ENCODE results near the gene GNG4.
"Not testable (repeated sequence)": the region's sequence is repeated elsewhere in the genome, so short reads cannot be mapped to it uniquely, and the experiment has no call there.

Gene GNG4

DNA sequence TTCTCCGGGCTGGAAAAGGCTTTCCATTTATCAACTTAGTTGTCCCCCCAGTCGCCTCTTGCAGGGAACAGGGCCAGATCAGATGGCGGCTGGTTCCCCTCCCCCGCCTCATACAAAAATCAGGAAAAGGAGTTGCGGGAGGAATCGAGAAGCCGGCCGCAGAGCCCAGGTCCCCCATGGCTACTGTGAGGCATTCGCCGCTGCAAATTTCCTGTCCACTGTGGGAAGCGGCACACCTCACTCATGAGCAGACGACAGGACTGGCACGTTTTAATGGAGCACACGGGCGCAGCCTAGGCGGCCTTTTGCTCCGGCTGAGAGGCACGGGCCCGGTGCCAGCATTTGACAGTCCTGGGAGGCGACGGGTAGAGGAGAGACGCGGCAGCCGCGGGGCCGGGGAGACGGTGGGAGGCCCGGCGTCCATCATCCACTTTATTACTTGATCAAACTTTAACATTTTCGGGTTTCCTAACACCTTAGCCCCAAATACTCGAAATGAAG, 1.1 kb downstream of the GNG4 start:
- DNase-seq, result no peak

DNA sequence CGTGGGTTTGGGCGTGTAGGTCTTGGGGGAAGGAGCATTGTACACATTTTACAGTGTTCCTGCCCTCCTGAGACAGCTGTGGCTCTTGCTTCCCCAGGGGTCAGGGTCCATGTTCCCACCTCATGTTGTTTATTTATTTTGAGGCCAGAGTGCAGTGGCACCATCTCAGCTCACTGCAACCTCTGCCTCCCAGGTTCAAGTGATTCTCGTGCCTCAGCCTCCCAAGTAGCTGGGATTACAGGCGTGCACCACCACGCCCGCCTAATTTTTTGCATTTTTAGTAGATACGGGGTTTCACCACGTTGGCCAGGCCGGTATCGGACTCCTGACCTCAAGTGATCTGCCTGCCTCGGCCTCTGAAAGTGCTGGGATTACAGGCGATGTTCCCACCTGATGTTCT, 2.0 kb downstream of the GNG4 start:
- DNase-seq, result not testable (repeated sequence)

DNA sequence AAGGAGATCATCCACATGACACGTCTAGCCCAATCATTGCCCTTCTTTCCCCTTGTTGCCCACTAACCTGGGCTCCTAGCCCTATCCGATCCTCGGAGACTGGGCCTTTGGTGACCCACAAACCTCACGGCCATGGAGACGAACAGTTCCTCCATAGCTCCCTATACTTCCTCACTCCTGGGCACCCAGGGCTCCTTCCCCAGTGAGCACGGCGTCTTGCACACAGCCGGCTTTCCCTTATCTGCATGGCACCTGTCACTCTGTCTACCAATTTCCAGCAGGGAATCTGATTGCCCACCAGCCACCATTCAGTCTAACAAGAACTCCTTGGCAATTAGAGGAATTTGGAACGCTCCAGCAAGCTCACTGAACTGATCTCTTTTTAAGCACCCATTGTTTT, 3.1 kb downstream of the GNG4 start:
- no peak for DNase-seq

DNA sequence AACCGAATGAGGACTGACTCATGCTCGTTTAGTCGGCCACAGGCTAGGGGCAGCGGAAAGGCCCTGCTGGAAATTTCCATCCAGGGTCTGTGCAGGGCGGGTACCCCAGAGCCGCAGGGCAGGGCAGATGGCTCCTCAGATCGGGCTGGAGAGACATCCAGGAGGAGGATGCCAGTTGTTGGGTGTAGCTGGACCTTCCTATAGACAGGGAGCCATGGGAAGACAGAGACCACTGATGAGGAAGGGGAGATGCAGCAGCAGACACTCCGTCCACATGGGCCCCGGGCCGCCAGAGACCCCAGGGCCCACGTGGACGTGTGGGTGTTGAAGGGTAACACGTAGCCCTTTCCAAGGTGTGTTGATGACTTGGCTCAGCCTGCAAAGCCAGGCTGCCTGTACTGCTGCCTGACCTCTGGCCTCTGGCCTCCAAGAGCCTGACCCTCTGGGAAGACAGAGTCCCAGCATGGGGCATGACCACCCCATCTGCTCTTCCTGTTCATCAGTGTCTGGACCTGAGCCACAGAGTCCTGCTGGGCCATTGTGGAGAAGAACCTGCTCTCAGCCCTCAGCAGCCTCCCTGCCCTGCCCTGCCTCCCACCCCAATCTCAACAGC, 4.8 kb downstream of the GNG4 start:
- no peak for DNase-seq

DNA sequence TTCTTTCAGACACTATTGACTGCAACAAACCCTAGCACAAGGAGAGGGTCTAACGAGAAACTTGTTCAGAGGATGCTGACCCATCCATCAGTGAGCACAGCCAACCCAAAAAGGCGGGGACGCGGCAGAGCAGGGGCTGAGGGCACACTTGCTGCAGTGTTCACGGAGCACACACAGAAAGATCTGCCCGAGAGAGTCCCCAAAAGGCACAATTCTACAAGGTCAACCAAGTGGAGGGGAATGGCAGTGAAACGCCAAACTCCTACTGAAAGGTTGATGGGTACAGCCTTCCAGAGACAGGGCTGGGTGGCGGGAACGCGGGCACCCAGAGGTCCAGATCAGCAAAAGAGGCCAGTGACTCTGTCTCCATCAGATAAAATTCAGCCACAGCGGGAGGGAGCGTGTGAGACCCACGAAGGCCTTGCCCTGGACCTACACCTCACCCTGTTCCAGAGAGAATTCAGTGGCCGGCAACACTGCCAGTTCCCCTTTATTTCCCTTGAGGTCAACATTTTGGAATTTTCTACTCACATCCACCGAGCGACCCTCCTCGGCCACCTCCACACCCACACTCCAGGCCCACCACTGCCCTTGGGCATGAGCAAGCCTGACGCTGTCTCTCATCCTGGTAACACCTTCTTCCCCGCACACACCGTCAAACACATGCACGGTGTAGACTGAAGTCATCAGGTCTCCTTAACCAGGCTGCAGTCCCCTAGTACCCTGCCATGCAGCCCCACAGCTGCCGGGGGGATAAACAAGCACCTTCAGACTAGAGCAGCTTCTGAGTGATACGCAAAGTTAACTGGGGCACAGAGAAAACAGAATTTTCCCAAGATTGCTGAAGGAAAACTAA, 5.5 kb downstream of the GNG4 start:
- no peak for DNase-seq

DNA sequence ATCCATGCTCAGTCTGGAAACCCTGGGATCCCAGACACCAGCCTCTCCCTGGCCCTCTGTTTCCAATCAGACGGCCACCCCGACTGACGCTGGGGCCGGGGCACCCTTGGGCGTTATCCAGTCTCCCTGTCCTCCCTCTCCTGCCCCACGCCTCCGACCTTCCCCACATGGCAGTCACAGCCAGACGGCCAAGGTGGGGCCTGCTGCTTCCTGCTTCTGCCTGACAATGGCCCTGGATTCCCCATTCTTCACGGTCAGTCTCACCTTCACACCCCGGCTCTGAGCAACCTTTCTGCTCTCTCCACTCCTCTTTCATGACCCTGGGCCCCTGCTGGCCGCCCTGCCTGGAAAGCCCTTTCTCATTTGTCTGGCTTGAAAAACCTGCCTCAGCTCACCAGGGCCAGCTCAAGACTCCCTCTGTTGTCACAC, 6.6 kb downstream of the GNG4 start:
- DNase-seq, result no peak

DNA sequence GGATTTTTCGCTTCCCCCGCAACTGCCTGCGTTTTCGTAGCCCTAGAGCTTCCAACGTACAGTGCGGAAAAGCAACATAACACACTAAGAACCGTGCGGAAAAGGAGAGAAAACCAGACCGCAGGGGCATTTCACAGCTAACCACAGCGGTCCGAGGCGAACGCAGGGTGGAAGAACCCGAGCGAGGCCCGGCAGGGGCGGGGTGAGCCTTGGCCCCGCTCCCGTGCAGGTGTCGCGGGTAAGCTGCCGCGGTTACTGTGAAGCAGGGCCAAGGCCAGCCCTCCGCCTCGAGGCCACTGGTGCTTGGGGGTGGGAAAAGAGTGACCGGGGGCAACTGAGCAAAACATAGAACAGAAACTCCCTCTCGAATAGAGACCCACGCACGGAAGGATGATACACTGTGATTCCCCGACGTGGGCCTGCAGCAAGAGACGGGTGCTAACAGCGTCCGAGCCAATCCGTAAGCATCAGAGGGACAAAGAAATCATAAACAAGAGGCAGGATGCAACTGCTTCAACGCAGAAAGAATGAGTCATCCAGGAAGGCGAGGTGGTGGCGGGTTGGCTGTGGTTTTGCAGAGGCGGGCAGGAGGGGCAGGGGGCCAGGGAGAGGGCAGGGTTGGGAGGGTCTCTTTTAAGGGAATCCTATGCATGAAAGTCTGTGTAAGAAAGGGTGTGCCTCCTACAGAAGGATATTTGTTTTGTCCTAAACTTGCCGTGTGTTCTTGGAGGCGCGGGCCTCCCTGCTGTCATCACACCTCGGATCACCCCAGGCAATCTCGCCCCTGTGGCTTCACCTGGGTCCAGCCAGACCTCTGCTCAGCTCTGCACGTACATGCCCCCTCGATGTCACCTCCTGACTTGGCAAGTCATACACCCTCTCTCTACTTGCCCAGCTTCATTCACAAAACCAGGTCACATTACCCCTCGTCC, 7.3 kb downstream of the GNG4 start:
- no peak for DNase-seq

DNA sequence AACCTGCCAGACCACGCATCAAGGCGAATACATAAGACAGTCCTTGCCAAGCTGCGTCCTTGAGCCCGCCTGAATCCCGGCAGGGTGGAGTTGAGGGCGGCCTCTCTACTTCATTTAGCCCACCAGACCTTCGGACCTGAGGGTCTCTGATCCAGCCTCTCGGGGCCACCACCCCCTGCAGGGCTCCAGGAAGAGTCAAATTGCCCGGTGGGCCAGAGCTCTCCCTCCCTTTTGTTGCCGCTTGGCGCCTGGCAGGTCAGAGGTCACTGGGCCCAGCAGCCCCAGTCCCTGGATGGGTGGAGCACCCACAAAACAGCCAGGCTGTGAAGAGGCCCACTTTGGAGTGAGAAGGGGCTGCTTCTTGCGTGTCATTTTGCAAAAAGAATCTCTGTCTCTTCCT, 9.0 kb downstream of the GNG4 start:
- DNase-seq, result no peak

DNA sequence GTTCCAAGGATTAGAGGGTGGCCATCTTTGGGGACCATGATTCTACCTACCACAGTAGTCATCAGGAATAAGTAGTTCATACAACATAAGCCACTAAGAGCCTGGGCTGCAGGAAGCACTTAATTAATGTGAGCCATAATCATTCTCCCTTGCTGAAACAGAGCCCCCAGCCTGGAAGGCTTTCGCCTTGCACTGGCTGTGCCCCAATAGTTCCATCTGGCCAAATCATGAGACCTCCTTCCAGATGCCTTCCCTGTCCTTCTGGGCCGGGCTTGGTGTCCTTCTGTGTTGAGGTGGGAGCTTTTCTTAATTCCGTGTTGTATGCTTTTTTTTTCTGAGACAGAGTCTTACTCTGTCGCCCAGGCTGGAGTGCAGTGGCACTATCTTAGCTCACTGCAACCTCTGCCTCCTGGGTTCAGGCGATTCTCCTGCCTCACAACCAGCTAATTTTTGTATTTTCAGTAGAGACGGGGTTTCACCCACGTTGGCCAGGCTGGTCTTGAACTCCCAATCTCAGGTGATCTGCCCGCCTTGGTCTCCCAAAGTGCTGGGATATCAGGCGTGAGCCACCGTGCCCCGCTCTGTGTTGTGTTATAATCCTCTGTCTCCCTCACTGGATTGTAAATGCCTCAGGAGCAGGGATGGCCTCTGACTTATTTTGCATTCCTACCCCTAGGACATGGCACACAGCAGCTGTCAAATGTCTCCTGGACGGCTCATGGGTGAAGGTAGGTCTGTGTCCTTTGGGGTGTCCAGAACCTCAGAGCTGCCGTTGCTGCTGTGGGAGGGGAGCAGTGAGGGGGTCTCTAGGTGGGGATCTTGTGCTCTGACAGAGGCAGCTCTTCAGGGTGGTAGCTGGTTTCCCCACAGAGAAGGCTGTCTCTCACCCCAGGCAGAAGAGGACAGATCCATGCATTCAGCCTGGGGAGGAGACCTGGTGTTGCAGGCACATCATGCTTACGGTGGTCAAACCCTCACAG, 10.1 kb downstream of the GNG4 start:
- DNase-seq, result no peak

DNA sequence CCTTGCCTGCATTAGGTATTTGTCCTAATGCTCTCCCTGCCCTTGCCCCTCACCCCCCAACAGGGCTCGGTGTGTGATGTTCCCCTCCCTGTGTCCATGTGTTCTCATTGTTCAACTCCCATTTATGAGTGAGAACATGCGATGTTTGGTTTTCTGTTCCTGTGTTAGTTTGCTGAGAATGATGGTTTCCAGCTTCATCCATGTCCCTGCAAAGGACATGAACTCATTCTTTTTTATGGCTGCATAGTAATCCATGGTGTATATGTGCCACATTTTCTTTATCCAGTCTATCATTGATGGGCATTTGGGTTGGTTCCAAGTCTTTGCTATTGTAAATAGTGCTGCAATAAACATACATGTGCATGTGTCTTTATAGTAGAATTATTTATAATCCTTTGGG, 11.0 kb downstream of the GNG4 start:
- DNase-seq, result not testable (repeated sequence)

DNA sequence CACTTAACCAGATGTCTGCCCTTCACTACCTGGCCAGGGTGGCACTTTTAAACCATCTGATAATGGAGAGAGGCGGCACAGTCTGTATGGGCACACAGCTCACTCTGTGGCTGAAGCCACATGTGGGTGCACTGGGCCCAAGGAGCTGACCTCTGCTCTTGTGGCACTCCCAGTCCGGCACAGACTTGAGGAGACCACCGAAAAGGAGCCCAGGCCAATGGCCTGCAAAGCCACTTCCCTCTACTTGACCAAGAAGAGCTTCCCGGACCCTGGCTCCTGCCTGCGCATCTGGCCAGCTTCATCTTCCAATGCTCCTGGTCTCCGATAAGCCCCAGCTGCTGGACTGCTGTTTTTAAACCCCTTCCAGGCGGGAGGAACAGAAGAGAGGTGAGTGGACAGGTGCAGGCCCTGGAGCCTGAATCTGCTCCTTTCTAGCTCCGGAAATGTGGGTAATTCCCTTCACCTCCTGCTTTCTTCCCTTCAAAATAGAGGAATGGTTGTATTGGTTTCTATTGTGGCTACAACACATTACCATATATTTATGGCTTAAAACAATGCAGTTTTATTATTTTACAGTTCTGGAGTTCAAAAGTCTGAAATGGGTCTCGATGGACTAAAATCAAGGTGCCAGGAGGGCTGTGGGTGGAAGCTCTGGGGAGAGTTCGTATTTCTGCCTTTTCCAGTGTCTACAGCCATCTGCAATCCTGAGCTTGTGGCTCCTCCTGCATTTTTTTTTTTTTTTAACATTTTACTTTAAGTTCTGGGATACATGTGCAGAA, 11.6 kb downstream of the GNG4 start:
- DNase-seq, result no peak

DNA sequence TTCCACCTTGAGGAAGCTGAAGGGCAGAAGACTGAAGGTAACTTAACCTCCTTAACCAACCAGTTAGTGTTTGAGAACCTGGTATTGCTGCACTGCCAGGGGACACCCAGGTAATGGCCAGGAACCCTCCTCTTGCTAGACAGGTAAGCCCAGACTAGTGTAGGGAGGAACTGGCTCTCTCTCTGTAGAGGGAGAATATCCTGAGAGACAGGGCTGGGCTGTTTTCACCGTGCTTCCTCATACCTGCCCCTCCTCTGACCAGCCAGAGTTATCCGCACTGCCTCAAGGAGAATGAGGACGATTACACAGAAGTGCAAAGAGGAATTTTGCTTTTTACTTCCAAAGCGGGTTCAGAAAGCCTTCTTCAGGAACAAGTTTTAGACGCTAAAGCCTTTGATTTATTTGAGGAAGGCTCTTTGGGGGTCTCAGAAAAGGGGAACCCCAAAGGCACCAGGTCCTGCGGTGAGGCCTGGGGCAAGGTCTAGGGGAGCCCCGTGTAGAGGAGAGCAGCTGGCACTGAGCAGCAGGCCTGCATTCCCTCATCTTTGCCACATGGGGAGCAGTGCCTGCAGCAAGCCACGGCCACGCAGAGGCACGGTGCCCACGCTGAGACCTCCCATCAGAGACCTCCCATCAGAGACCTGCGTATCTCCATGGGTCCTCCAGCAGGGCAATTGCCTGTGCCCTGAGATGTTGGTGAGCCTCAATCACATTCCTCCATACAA, 13.5 kb downstream of the GNG4 start:
- DNase-seq, result no peak

DNA sequence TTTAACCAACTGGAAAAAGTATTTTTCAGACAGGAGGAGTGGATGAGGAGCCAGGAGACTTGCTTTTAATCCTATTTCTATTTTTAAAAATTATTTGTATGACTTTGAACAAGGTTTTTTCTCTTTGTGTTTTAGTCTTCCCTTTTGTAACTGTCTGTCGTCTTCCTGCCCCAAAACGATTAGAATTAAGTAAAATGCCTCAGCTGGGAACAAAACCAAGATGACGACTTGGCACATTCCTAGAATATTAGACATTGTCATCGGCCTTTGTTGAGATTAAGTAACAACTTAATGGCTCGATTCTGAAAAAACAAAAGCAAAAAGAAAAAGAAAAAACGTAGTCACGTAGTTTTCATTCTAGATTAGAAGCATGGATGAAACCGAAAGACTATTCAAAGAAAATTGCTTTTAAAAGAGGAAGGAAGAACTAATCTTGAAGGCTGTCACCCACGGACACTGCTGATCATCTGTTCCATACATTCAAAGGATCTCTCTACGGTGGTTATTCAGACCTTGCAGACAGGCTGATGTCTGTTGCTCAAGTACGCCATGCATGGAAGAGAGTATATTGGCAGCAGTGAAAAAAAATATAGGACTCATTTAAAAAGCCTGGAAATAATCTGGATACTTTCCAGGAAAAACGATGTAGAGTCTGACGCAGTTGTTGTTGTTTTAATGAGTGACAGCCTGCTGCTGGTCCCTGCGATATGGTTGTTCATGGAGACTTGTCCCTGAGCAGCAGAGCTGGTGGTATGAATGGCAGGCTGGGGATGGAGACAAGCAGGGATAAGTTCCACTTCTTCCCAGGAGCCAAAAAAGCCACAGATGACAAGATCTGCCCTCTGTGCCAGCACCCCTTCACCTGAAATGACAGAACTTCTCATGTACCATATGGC, 16.8 kb downstream of the GNG4 start:
- peak; percentile 69 for DNase-seq

DNA sequence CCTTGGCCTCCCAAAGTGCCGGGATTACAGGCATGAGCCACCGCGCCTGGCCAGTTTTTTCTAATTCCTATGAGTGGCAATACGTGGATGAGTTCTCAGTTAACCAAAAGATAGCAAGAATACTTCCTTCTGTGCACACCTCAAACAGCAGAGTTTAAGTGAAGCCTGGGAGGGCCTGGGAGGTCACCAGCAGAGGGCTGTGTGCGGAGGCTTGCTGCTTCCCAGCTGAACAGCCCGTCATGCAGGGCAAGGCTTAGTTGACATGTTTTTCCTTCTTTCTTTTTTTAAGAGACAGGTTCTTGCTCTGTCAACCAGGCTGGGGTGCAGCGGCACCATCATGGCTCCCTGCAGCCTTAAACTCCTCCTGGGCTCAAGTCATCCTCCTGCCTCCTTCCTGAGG, 17.8 kb downstream of the GNG4 start:
- no peak for DNase-seq

DNA sequence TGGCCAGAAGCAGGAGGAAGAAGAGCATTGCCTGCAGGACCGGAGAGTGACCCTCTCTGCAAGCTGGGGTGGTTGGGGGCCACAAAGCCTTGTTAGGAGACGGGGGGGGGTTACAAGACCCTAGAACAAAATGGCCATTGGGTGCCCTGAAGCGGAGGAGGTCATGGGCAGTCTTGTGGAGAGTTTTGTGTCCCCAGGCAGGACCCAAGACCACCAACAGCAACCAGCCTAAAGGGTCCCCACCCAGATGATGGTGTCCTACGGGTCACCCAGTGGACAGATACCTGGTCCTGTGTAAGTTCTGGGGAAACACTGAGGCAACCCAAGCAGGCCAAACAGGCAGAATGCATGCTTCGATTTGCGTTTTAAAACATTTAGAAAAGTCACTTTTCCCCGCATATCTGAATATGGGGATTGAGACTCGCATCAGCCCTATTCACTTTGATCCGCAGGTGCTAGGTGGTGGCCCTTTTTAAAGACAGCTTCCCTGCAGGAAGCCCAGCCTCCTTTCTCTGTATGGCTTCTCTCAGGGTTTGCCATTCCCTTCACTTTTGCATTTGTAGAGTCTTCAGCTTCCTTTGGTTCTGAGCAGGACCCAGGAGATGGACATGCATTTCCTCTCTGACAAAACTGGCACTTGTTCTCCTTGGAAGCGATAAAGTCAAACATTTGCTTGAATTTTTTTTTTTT, 21.1 kb downstream of the GNG4 start:
- no peak for DNase-seq

DNA sequence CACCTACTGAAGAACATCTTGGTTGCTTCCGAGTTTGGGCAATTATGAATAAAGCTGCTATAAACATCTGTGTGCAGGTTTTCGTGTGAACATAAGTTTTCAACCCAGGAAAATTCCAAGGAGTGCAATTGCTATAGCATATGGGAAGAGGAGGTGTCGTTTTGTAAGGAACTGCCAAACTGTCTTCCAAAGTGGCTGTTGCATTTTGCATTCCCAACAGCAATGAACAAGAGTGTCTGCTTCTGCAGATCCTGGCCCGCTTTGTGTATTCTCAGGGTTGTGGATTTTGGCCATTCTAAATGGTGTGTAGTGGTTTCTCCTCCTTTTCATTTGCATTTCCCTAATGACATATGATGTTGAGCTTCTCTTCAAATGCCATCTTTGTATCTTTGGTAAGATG, 23.8 kb downstream of the GNG4 start:
- DNase-seq, result no peak

DNA sequence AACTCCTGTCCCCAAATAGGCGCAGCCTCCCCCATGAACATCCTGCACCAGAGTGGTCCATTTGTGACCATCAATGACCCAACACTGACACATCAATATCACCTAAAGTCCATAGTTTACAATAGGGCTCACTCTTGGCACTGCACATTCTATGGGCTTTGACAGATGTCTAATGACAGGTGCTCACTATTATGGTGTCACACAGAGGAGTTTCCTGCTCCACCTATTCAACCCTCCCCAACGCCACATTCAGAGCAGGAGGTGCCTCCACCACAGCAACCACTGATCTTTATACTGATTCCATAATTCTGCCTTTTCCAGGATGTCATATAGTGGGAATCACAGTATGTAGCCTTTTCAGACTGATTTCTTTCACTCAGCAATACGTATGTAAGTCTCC, 24.2 kb downstream of the GNG4 start:
- no peak for DNase-seq

DNA sequence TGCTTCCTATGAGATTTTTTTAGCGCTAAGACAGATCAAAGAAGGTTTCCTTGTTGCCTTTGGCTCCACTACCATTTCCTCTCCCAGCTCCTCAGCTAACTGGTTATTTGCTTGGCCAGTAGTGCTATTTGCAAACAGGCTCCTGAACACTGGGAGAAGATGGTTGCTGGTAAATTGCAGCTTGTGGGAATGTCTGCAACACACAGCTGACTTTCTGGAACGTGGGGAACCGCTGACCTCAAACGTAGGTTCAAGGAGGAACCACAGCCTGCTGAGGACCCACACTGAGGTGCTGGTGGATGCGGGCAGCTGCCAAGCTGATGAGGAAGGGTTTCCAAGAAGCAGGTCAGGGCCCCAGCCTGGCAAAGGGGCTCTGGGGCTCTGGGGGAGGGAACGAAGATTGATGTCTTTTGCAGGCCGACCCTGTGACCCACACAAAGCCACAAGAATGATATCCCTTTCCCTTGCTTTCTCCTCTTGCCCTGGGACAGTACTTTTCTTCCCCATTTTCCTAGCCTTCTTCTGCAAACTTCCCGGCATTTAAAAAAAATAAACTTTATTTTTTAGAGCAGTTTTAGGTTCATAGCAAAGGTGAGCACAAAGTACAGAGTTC, 24.8 kb downstream of the GNG4 start:
- DNase-seq, result no peak

All from SIG-M5 (cell line).